NCI-H460 (cell line): ENCODE results near the gene HTR6. TPM values are rescaled to one million over a fixed set of nuclear protein-coding genes. Genes with fewer than 3 reads are reported as not detected.
"Not testable (repeated sequence)": the region's sequence is repeated elsewhere in the genome, so short reads cannot be mapped to it uniquely, and the experiment has no call there.

Experiments used
- DNase-seq: peaks from one replicate; pipeline ENCODE4 v3.0.0-alpha.2; 2016; ENCODE audit warnings: low read depth; ENCODE audit errors: extremely low read depth
- polyA plus RNA-seq: library from polyadenylated mRNA; depleted of rRNA; stranded (reverse); fragments of >200 nt; gene quantifications from 2 replicates; pipeline ENCODE4 v1.2.3, GENCODE V29; 2014; cell fraction: nucleus; rRNA removed
- total RNA-seq: library from RNA; depleted of rRNA; stranded (reverse); fragments of >200 nt; shearing (Covaris generic); gene quantifications from 2 replicates; pipeline ENCODE4 v1.2.3, GENCODE V29; 2014; rRNA removed

HTR6 gene
- 0.12 TPM in 1 of 2 replicates, not detected in the other for total RNA-seq
- not detected in 2 replicates for polyA plus RNA-seq

GRCh38 chr1:19664453-19665185 is at the start of gene HTR6:
HTR6 (plus strand) TSS chr1:19664875; CDS start chr1:19665754, 879 bp downstream.
- no peak for DNase-seq

GRCh38 chr1:19615438-19615837 is 49.2 kb upstream of the HTR6 start:
- no peak for DNase-seq

GRCh38 chr1:19616489-19616888 is 48.2 kb upstream of the HTR6 start:
- DNase-seq: no peak

- DNase-seq: no peak
Observed at GRCh38 chr1:19617376-19617775, 47.3 kb upstream of the HTR6 start.

GRCh38 chr1:19618428-19618827 is 46.2 kb upstream of the HTR6 start:
- no peak for DNase-seq

- DNase-seq: no peak
Observed at GRCh38 chr1:19619697-19620384, 44.8 kb upstream of the HTR6 start.

- DNase-seq: no peak
Observed at GRCh38 chr1:19620786-19621185, 43.9 kb upstream of the HTR6 start.

GRCh38 chr1:19621274-19621950 is 43.3 kb upstream of the HTR6 start:
- DNase-seq: no peak

- DNase-seq: no peak
Observed at GRCh38 chr1:19622204-19622603, 42.5 kb upstream of the HTR6 start.

GRCh38 chr1:19623523-19623922 is 41.2 kb upstream of the HTR6 start:
- DNase-seq: no peak

GRCh38 chr1:19625291-19625937 is 39.3 kb upstream of the HTR6 start:
- DNase-seq: no peak

GRCh38 chr1:19628879-19629278 is 35.8 kb upstream of the HTR6 start:
- DNase-seq: no peak

- no peak for DNase-seq
Observed at GRCh38 chr1:19629357-19629756, 35.3 kb upstream of the HTR6 start.

GRCh38 chr1:19630192-19630591 is 34.5 kb upstream of the HTR6 start:
- DNase-seq: not testable (repeated sequence)

- DNase-seq: no peak
Observed at GRCh38 chr1:19630720-19631395, 33.8 kb upstream of the HTR6 start.

GRCh38 chr1:19632211-19632610 is 32.5 kb upstream of the HTR6 start:
- no peak for DNase-seq

GRCh38 chr1:19633106-19633505 is 31.6 kb upstream of the HTR6 start:
- DNase-seq: no peak

- not testable (repeated sequence) for DNase-seq
Observed at GRCh38 chr1:19635064-19635463, 29.6 kb upstream of the HTR6 start.

GRCh38 chr1:19635646-19636045 is 29.0 kb upstream of the HTR6 start:
- no peak for DNase-seq

GRCh38 chr1:19636065-19636464 is 28.6 kb upstream of the HTR6 start:
- no peak for DNase-seq
